MM.1S (cell line): ENCODE results near the gene ZNF574.

Experiments used
- DNase-seq: peaks from one replicate; pipeline ENCODE4 v3.0.0-alpha.2; 2015
- H2AFZ ChIP-seq: fragments of 300-600 bp; sonication (generic); 2 replicates; pipeline ENCODE4 v1.6.0; 2016; ENCODE audit warnings: antibody characterized with exemption, low read length
- H3F3A ChIP-seq: fragments of 300-600 bp; sonication (generic); 2 replicates; pipeline ENCODE4 v1.6.1; 2016; ENCODE audit warnings: mild to moderate bottlenecking, antibody characterized with exemption, low read length, moderate library complexity, mixed read lengths; ENCODE audit not compliant: insufficient read depth
- H3K27ac ChIP-seq: fragments of 300-600 bp; sonication (generic); 2 replicates; pipeline ENCODE4 v1.5.1; 2016; ENCODE audit warnings: mild to moderate bottlenecking, low read length
- H3K27me3 ChIP-seq: fragments of 300-600 bp; sonication (generic); replicated peaks from 2 replicates; pipeline ENCODE4 v1.6.0; 2016; ENCODE audit warnings: low read length; ENCODE audit not compliant: insufficient read depth
- H3K36me3 ChIP-seq: fragments of 300-600 bp; sonication (generic); replicated peaks from 2 replicates; pipeline ENCODE4 v1.6.1; 2016; ENCODE audit warnings: mild to moderate bottlenecking, low read length, mixed read lengths; ENCODE audit not compliant: insufficient read depth
- H3K4me1 ChIP-seq: fragments of 300-600 bp; sonication (generic); 2 replicates; pipeline ENCODE4 v1.6.1; 2016; ENCODE audit warnings: low read length, mixed read lengths
- H3K4me2 ChIP-seq: fragments of 300-600 bp; sonication (generic); 2 replicates; pipeline ENCODE4 v1.6.0; 2016; ENCODE audit warnings: low read depth, low read length
- H3K4me3 ChIP-seq: fragments of 300-600 bp; sonication (generic); 2 replicates; pipeline ENCODE4 v1.5.1; 2016; ENCODE audit warnings: low read length, mixed read lengths
- H3K79me2 ChIP-seq: fragments of 300-600 bp; sonication (generic); 2 replicates; pipeline ENCODE4 v1.6.1; 2016; ENCODE audit warnings: mixed run types, low read length, mixed read lengths
- H3K9ac ChIP-seq: fragments of 300-600 bp; sonication (generic); 2 replicates; pipeline ENCODE4 v1.6.1; 2016; ENCODE audit warnings: low read length, mixed read lengths
- H3K9me2 ChIP-seq: fragments of 300-600 bp; sonication (generic); replicated peaks from 2 replicates; pipeline ENCODE4 v1.6.1; 2016; ENCODE audit warnings: mild to moderate bottlenecking, low read length, mixed read lengths; ENCODE audit not compliant: insufficient read depth
- H3K9me3 ChIP-seq: fragments of 300-600 bp; sonication (generic); replicated peaks from 2 replicates; pipeline ENCODE4 v1.6.1; 2016; ENCODE audit warnings: mild to moderate bottlenecking, low read length, mixed read lengths; ENCODE audit not compliant: insufficient read depth
- H4K20me1 ChIP-seq: fragments of 300-600 bp; sonication (generic); 2 replicates; pipeline ENCODE4 v1.6.1; 2016; ENCODE audit warnings: mild to moderate bottlenecking, low read length, moderate library complexity, mixed read lengths; ENCODE audit not compliant: insufficient read depth
- EZH2 ChIP-seq: fragments of 300-600 bp; sonication (generic); optimal IDR thresholded peaks from 2 replicates; pipeline ENCODE3; 2017; ENCODE audit warnings: low read depth, mild to moderate bottlenecking, antibody characterized with exemption, low read length, mixed read lengths
- EZH2phosphoT487 ChIP-seq: fragments of 300-600 bp; sonication (generic); IDR thresholded peaks from 2 replicates; pipeline ENCODE4 v1.6.1; 2018; ENCODE audit warnings: antibody characterized with exemption, low read length
- TF ChIP-seq, protein P1 (sequence below): fragments of 300-600 bp; sonication (generic); IDR thresholded peaks from 2 replicates; pipeline ENCODE4 v1.5.1; 2016; ENCODE audit warnings: antibody characterized with exemption, low read length, mixed read lengths

The ZNF574 gene

GRCh38 chr19:42121656-42122069 lies 45.7 kb downstream of the ZNF574 start:
- DNase-seq = no peak
- TF ChIP-seq, protein P1, sequence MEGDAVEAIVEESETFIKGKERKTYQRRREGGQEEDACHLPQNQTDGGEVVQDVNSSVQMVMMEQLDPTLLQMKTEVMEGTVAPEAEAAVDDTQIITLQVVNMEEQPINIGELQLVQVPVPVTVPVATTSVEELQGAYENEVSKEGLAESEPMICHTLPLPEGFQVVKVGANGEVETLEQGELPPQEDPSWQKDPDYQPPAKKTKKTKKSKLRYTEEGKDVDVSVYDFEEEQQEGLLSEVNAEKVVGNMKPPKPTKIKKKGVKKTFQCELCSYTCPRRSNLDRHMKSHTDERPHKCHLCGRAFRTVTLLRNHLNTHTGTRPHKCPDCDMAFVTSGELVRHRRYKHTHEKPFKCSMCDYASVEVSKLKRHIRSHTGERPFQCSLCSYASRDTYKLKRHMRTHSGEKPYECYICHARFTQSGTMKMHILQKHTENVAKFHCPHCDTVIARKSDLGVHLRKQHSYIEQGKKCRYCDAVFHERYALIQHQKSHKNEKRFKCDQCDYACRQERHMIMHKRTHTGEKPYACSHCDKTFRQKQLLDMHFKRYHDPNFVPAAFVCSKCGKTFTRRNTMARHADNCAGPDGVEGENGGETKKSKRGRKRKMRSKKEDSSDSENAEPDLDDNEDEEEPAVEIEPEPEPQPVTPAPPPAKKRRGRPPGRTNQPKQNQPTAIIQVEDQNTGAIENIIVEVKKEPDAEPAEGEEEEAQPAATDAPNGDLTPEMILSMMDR = no peak
- no peak for TF ChIP-seq EZH2phosphoT487
- no peak for TF ChIP-seq EZH2

GRCh38 chr19:42122691-42123607 lies 47.0 kb downstream of the ZNF574 start:
- no peak overlapping the region for H3K4me2 ChIP-seq
- H3K9me3 ChIP-seq = no peaks in the 10 kb centered on the region
- no peak overlapping the region for H3K9ac ChIP-seq
- no peak overlapping the region for H2AFZ ChIP-seq
- H3K27me3 ChIP-seq = no peaks in the 10 kb centered on the region
- H4K20me1 ChIP-seq = no peaks in the 10 kb centered on the region
- H3K9me2 ChIP-seq = no peaks in the 10 kb centered on the region
- H3K36me3 ChIP-seq = no peaks in the 10 kb centered on the region
- H3F3A ChIP-seq = no peaks in the 10 kb centered on the region
- TF ChIP-seq EZH2phosphoT487 (no peak), EZH2 (no peak)
- TF ChIP-seq, protein P1 = no peak
- H3K4me3 ChIP-seq = no peak overlapping the region
- H3K27ac ChIP-seq = no peak overlapping the region
- DNase-seq = no peak
- no peaks in the 10 kb centered on the region for H3K4me1 ChIP-seq
- H3K79me2 ChIP-seq = no peaks in the 10 kb centered on the region

More at GRCh38 chr19:42121656-42122069, 45.7 kb downstream of the ZNF574 start:
- Histone ChIP-seq H3K27me3 (no peaks in the 10 kb centered on the region), H3K4me1 (no peaks in the 10 kb centered on the region), H3K9me3 (no peaks in the 10 kb centered on the region), H3K27ac (no peak overlapping the region), H3K4me3 (no peak overlapping the region), H3K9me2 (no peaks in the 10 kb centered on the region), H2AFZ (no peak overlapping the region), H3F3A (no peaks in the 10 kb centered on the region), H3K79me2 (no peaks in the 10 kb centered on the region), H4K20me1 (no peaks in the 10 kb centered on the region), H3K4me2 (no peak overlapping the region), H3K9ac (no peak overlapping the region), H3K36me3 (no peaks in the 10 kb centered on the region)

DNA sequence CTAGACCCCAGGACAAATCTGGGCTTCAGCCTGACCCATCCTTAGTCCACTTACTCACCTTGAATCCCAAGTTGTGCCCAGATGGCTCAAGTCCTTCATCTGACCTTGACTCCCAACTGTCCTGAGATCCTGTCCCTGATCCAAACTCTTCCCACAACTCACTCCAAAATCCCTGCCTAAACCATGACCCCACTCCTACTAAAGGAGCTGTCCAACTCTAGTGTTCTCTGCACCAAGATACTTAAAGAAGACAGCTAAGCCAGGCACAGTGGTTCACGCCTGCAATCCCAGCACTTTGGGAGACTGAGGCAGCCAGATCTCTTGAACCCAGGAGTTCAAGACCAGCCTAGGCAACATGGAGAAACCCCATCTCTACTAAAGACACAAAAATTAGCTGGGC lies 47.8 kb downstream of the ZNF574 start:
- Histone ChIP-seq H2AFZ (no peak overlapping the region), H3K36me3 (no peaks in the 10 kb centered on the region), H3F3A (no peaks in the 10 kb centered on the region), H3K9me3 (no peaks in the 10 kb centered on the region), H3K4me1 (no peaks in the 10 kb centered on the region), H3K4me3 (no peak overlapping the region), H4K20me1 (no peaks in the 10 kb centered on the region), H3K9ac (no peak overlapping the region), H3K79me2 (no peaks in the 10 kb centered on the region), H3K4me2 (no peak overlapping the region), H3K27ac (no peak overlapping the region), H3K9me2 (no peaks in the 10 kb centered on the region), H3K27me3 (no peaks in the 10 kb centered on the region)
- TF ChIP-seq, protein P1 = no peak
- TF ChIP-seq EZH2phosphoT487 (no peak), EZH2 (no peak)
- DNase-seq = no peak
